HG03060 (cell line): ENCODE measurements around the gene APLNR.
"Not testable (repeated sequence)": the region's sequence is repeated elsewhere in the genome, so short reads cannot be mapped to it uniquely, and the experiment has no call there.

ENCODE experiments used
- ATAC-seq: cut with Tn5 transposase; IDR thresholded peaks from one replicate; pipeline ENCODE4 v1.9.1; 2021; ENCODE audit warnings: low read depth, moderate number of reproducible peaks; ENCODE audit not compliant: unreplicated experiment

The APLNR gene

DNA sequence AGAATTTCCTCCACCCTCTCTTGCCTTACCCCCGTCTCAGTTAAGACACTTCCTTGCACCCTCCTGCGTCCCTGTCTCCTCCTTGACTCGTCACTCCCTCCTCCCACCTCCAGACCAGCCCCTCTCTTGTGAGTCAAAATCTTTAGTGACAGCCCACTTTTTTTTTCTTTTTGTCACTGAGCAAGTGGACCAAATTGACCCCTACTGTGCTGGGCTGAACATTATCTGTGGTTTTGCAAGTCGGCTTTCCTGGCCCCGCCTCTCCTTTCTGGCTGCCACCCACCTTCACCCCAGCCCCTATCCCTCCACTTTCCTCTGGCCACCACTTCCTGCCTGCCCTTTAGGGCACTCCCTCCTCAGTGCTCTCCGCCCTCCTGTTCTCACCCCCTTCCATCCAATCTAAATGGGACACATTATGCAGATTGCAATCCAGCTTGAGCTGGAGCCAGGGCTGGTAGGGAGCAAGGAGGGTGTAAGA lies at the start of gene APLNR:
Gene APLNR (minus strand): TSS at position 47 of the 478 bp plus-strand sequence. CDS start 246 bp downstream, outside the sequence.
- ATAC-seq: no peak

DNA sequence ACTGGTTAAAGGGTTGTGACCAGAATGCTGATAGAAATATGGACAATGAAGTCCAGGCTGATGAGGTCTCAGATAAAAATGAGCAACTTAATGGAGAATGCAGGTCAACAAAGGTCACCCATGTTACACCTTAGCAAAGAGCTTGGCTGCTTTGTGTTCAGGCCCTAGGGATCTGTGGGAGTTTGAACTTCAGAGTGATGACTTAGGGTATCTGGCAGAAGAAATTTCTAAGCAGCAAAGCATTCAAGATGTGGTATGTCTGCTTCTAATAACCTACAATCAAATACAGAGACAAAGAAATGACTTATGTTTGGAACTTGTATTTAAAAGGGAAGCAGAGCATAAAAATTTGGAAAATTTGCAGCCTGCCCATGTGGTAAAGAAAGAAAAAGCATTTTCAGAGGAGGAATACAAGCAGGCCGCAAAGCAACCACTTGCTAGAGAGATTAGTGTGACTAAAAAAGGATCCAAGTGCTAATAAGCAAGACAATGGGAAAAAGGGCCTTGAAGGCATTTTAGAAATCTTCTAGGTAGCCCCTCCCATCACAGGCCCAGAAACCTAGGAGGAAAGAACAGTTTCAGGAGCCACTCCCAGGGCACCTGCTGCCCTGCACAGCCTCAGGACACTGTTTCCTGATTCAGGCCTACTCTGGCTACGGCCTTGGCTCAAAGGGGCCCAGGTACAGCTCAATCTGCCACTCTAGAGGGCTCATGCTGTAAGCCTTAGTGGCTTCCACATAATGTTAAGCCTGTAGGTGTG lies 46.4 kb upstream of the APLNR start:
- no peak for ATAC-seq

DNA sequence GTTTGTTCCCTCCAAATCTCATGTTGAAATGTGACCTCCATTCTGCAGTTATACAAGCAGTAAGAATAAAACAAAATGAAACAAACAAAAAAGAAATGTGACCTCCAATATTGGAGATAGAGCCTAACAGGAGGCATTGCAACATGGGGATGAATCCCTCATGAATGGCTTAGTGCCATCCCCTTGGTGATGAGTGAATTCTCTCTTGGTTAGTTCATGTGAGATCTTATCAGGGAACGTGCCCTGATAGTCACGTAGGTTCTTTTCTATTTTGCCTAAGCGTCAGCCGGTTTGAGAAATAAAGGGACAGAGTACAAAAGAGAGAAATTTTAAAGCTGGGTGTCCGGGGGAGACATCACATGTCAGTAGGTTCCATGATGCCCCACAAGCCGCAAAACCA lies 44.5 kb upstream of the APLNR start:
- ATAC-seq: not testable (repeated sequence)

DNA sequence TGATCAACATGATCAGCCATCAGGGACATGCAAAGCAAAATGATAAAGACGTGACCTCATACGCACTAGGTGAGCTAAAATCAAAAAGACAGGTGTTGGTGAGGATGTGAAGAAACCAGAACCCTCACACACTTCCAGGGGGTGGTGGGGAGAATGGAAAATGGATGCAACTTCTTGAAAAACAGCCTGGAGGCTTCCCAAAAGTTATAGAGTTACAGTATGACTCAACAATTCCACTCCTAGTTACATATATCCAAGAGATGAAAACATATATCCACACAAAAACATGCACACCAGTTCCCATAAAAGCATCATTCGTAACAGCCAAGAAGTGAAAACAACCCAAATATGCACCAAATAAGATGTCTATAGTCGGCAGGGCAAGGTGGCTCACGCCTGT lies 42.1 kb upstream of the APLNR start:
- ATAC-seq: no peak

DNA sequence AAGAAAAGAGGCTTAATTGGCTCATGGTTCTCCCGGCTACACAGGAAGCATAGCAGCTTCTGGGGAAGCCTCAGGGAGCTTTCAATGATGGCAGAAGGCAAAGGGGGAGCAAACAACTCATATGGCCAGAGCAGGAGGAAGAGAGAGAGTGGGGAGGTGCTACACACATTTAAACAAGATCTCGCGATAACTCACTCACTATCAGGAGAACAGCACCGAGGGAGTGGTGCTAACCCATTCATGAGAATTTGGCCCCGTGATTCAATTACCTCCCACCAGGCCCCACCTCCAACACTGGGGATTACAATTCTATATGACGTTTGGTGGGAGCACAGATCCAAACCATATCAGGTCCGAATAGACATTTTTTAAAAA lies 41.7 kb upstream of the APLNR start:
- no peak for ATAC-seq

DNA sequence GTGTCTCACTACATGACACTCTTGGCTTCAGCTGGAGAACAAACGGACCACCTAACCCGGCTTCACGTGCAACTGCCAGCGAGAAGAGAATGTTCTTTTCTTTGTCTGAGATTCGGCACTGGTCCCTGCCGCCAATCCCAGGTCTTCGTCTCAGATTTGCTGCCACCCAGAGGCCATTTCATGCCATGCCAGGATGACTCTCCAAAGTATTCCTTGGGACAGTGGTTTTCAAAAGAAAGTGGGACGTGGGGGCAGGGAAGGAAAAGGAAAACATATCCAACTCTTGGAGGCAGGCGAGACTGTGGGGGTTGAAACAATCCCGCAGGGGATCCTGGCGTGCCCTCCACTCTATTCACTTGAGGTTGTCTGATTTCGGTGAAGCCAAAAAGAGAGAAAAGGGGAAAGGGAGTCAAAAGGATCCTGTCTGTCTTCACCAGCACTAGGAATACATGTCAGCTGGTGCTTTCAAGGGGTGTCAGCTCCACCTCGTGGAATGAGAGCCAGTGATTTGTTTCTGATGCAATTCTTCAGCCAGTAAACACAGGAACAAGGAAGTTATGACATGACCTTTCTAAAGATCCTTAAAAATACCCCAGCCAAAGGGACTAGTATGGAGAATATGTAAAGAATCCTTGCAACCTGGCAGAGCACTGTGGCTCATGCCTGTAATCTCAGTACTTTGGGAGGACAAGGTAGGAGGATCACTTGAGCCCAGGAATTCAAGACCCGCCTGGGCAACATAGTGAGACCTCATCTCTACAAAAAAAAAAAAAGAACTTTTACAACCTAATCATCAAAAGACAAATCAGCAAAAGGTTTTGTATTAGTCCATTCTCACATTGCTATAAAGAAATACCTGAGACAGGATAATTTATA lies 41.0 kb upstream of the APLNR start:
- ATAC-seq: no peak

DNA sequence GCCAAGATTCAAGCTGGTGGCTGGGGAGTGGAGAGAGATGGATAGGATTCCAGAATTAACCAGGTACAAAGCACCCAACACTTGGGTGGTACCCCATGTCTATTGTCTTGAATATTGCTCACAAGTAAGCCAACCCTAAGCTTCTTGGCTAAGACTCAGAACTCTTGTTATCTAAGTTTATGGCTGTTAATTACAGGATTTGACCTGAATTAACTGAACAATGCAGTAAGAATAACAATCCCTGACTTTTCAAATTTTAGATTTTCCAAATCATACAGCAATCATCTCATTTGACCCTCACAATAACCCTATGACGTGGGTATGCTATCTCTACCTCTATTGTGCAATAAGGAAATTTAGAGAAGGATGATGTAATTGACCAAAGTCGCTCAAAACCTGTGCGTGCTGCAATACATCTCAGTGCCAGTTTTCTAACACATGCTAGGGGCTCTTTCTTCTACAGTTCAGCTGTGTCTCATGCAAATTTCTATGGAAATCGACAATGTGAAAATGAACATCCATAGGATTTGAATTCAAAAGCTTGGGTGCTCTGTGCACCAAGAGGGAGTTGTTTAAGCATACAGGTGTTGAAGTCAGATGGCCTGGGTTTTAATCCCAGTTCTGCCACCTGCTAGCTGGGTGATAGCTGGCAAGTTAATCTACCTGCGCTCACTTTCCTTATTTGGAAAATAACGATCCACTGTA lies 40.1 kb upstream of the APLNR start:
- no peak for ATAC-seq

DNA sequence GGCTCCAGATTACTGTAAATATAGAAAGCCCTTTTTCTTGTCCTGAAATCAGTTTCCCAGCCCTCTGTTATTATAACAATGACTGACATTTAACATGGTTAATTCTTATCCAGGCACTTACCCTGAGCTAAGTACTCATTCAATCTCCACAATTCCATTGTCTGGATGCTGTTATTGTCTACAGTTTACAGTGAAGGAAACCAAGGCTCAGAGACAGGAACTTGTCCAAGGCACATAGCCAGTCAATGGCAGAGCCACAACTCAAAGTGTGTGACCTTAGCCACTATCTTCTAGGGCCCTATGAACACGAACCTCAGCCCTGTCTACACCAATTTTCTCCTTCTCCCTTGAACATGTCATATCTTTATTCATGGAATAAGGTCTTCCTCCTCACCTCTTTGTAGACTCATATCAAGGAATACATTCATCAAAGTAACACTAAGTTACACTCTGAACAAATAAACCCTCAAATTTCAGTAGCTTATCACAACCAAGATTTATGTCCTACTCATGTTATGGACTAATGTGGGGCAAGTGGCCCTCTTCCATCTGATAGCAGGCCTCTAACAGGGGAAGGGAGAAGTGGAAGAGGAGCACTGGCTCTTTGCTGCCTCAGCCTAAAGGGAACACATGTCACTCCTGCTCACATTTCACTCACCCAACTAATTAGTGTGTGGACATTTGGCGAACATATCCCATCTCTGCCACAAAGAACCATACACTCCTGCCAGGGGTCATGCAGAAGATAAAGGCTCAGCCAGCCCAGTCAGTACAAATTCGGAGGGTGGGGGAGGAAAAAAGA lies 39.3 kb upstream of the APLNR start:
- ATAC-seq: no peak

DNA sequence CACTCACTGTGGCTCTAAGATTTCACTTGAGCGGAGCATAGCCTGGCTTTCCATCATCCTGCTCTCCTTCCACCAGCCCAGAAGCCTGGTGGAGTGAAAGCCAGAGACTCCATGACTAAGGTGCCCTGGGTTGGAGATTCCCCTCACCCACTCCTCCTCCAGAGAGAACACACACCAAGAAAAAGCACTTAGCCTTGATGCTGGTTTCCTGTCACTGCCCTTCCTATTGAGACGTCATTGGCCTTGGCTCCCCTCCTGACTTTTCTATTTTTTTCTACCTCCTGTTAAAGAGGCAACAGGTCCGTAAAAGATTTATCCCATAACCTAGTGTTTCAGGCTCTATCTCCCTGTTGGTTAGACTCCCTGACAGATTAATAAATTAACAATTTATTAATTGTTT lies 38.5 kb upstream of the APLNR start:
- no peak for ATAC-seq

DNA sequence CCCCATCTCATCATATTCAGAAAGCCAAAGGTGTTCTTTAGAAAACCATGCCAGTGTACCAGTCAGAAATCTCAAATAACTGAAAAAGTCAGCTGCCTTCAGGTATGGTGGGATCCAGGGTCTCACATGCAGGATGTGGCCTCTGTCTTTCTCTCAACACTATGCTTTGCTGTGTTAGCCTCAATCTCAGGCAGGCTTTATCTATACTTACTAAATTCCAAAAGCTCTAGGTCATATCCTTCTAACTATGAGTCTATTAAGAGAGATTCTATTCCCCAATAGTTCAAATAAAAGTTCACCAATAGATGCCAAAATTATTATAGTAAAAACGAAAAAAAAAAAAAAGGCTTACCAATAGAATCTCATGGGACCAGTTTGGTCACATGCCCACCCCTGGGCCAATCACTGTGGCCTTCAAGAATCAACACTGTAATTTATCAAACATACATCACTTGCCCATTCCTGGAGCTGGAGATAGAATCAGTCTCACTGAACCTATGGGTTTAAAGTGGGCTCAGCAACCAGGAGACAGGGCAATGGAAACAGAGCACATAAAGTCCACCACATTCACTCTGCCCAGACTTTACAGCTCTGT lies 38.0 kb upstream of the APLNR start:
- no peak for ATAC-seq

DNA sequence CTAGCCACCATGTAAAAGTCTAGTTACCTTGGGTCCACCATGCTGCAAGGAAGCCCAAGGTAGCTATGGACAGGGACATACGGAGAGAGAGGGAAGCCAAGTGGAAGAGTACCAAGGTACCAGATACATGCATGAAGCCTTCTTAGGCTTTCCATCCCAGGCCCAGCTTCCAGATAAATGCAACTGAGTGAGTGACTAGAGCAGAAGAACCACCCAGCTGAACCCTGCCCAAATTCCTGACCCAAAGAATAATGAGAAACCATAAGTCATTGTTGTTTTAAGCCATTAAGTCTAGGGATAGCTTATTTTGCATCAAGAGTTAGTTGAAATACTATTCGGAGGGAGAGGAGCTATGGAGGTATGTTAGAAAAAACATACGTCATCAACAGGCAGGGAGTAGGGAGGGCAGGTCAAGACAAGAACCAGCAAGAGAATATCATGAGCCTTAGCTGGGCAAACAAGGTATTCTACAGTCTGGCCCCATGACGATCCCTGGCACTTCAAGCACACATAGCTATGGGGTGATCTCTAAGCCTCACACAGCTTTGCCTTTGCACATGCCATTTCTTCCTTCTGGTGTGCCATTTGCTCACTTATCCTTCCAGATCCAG lies 36.5 kb upstream of the APLNR start:
- no peak for ATAC-seq

DNA sequence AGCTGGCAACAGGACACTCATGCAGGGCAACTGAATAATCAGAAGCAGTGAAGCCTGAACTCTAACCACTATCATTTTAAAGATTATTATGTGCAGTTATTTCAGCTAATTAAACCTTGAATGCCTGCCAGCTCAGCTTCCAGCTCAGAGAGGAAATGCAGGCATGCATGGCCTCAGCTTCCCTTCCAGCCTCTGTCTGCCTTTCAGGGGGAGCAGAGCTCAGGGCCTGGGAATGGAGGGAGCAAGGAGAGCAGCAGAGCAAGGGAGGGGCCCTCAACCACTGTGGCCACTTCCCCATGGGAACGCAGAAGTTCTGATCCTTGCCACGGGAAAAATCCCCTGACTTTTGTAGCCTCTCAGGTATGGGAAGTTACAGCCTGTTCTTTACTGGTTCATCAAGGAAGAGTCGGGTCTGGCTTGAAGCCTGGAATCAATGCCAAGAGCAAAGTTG lies 32.5 kb upstream of the APLNR start:
- ATAC-seq: no peak

DNA sequence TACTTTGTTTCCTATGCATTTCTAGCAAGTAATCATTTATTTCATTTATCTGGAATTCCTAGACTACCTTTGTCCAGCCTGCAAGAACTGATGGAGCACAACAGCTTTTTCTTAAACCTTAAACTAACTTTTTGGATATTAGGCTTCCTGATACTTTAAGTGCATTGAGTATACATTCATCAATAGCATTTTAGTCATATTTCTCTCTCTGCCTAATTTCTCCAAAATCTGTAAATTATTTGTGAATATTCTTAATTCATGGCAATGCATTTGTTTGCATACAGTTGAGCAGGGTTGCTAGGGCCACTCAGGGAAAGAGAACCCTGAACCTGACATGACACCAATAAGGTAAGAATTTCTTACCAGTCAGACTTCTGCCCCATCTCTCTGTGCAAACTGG lies 29.1 kb upstream of the APLNR start:
- ATAC-seq: no peak

DNA sequence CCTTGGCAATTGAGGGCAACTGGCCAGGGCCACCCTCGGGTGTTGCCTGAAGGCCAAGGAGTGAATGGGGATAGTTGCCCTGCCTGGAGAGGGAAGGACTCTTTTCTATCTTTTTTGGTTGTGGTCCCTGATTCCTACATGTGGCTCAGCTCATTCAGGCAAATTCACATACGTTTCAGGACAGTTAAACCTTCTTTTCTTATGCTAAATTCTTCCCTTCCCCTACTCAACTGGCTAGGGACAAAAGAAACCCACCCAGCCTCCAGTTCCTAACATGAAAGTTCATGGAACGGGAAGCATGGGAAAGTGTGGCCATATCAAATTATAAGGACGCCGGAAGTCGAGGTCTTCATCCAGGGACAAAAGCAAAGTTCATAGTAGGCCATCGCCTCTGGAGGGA lies 26.3 kb upstream of the APLNR start:
- no peak for ATAC-seq

DNA sequence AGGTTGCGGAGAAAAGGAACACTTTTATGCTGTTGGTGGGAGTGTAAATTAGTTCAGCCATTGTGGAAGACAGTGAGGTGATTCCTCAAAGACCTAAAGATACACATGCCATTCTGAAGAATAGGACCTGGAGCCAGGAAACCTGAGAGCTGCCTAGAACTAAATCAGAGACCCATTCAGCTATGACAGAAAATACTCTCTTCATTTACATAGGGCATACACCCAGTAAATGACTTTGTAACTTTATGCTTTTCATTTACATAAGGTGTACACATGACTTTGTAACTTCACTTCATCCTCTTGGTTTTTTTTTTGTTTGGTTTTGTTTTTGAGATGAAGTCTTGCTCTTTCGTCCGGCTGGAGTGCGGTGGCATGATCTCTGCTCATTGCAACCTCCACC lies 25.1 kb upstream of the APLNR start:
- ATAC-seq: no peak

DNA sequence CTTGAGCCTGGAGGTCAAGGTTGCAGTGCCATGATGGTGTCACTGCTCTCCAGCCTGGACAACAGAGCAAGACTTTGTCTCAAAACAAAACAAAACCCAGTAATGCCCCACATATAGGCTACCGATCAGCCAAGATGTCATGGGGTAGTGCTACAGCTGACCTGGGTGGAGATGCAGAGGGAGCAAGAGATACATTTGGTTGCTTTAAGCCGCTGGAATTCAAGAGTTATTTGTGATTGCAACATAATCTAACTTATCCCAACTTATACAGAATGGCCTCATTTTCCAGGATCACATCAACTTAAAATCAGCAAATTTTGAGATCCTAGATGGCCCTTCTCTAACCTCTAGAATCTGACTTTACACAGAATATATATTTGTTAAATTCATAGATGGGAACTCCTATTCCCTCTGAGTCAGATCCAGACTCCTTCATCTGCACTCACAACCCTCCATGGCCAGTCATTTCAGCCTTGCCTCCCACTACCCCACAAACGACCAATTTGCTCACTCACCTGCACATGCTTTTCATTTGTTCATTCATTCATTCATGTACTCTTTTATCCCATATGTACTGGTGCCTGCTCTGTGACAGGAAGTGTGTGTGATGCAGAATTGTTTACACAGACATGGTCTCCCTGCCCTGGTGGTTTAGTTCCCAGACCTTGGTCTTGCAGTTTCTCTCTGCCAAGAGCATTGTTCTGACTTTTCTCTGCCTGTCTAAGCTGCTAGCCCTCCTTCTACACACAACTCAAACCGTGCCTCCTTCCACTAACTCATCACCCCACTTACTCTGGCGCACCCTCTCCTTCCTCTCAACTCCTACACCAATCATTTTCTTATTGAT lies 24.1 kb upstream of the APLNR start:
- ATAC-seq: no peak

DNA sequence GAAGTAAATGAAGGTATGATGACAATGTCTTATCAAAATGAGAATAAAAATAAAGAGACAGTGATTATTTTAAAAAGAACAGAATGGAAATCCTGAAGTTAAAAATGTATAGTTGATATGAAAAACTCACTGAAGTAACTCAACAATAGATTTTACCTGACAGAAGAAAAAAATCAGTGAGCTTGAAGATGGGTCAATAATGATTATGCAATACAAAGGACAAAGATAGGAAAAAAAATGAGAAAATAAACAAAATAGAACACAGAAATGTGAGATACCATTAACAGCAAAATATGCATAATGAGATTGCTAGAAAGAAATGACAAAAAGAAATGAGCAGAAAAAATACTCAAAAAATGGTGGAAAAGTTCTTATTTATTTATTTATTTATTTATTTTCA lies 19.1 kb upstream of the APLNR start:
- ATAC-seq: no peak

DNA sequence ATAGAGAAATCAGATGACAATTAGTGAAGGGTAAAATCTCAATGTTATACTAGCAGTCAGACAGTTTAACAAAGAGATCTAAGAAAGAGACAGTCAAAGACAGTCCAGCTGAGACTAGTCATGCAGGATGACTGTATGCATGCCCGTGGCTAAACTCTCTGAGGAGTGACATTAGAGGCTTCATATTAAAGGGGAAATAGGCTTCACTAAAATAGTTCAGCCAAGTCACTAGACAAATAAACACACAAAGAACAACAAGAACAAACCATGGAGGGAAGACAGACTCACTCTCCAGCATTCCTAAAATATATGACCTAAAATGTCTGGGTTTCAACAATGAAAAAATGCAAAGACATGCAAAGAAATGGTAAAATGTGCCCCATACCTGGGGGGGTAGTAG lies 18.6 kb upstream of the APLNR start:
- ATAC-seq: no peak

DNA sequence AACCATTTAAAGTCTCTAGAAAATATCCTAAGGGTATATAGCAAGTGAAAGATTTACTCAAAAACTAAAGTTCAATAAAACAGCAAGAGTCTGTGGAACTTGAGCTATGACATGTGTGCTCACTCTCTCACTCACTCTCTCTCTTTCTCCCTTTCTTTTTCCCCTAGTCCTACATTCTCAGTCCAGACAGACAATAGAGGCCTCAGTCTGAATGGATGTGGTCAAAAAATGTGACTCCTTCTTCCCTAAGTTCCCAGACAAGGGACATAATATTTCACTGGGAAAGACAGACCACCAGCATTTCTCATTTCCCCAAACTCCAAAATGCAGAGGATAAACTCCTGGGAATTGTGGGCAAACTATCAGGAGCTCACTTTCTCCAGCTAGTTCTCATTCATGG lies 17.6 kb upstream of the APLNR start:
- ATAC-seq: no peak
